ENCODE results near the gene RABEP2. TPM values are rescaled to one million over a fixed set of nuclear protein-coding genes. Genes with fewer than 3 reads are reported as not detected.
A peak's percentile ranks its signal among the peaks of the same experiment; 100 is the strongest.

The RABEP2 gene, protein sequence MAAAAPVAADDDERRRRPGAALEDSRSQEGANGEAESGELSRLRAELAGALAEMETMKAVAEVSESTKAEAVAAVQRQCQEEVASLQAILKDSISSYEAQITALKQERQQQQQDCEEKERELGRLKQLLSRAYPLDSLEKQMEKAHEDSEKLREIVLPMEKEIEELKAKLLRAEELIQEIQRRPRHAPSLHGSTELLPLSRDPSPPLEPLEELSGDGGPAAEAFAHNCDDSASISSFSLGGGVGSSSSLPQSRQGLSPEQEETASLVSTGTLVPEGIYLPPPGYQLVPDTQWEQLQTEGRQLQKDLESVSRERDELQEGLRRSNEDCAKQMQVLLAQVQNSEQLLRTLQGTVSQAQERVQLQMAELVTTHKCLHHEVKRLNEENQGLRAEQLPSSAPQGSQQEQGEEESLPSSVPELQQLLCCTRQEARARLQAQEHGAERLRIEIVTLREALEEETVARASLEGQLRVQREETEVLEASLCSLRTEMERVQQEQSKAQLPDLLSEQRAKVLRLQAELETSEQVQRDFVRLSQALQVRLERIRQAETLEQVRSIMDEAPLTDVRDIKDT
- total RNA-seq (2021): 48.5 and 70.5 TPM in 2 replicates
- Bru-seq, nascent RNA: percentile 75 among the genes with signal in this experiment
- BruChase-seq, experiment 1, labeled RNA remaining after a 2-hour chase: percentile 71 among the genes with signal in this experiment
- percentile 79 among the genes with signal in this experiment for BruChase-seq, experiment 2, labeled RNA remaining after a 6-hour chase
- long read RNA-seq, partial matches to known transcripts: 2 of 16 reads
- long read RNA-seq, other reads (novel, unspliced or antisense): 12 of 16 reads

DNA sequence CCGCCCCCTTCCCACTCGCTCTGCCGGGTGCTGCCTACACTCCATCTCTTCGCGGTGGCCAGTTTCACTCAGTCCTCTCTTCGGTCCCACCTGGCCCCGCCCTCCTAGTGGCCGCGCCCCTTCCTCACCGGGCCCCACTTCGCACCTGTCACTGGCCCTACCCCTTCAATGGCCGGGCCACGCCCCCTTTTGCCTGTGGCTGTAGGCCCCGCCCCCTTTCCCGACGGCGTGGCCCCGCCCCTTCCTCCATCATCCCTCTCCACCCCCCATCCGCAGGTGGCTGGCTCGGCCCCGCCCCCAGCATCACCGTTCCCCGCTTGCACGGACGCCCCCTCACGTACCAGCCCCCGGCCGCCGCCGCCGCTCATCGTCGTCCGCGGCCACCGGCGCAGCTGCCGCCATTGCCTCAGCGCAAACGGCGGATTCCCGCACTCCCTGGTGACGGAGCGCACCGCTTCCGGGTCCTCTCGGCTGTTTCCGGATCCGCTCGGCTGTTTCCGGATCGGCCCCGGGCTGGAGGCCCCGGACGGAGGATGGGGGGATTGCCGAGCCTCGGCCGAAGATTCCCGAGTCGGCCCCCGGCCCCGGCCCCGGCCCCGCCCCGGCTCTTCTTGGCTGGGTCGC, at the start of gene RABEP2:
Gene RABEP2 (minus strand): TSS at position 477 of the 624 bp plus-strand sequence. CDS start 75 bp downstream, at position 402.
- H3K4me1 ChIP-seq (replicated peaks; ENCODE audit: insufficient read depth): peaks cover 13% of the 10 kb centered on the region
- H3K9me3 ChIP-seq (ENCODE audit: insufficient read depth, low read depth): no peaks in the 10 kb centered on the region
- H3K4me3 ChIP-seq: peak within 1 kb of the TSS; percentile 58
- H3K27me3 ChIP-seq (ENCODE audit: insufficient read depth, low read depth): no peaks in the 10 kb centered on the region
- intact Hi-C loops (cut with micrococcal nuclease; ENCODE audit: unreplicated experiment): loop anchor here (1.0 kb wide), 2 partner anchors 11 to 79 kb away; partner anchors contain the start of gene TUFM
- peak; percentile 95 to 100 for DNase-seq
- peaks cover 28% of the 10 kb centered on the region for H3F3A ChIP-seq (ENCODE audit: insufficient read depth, low read depth)
- peak within 1 kb of the TSS; percentile 87 for H3K27ac ChIP-seq
- H3K79me2 ChIP-seq (ENCODE audit: low read depth): peaks cover 13% of the 10 kb centered on the region
- ChIA-PET POLR2A (ENCODE audit: unreplicated experiment) (interaction anchor here (0.5 to 0.7 kb wide), 4 partner anchors 12 to 1116 kb away, joined by 3 to 54 read pairs (median 6); no protein-coding TSS in a partner anchor), CTCF (interaction anchor here (1.0 kb wide), 1 partner anchor 20 kb away, joined by 4 read pairs; no protein-coding TSS in a partner anchor)
- TF ChIP-seq EZH2 (IDR thresholded peaks at IDR 0.05; ENCODE audit: low read depth): no peak
- TF ChIP-seq, protein P1, sequence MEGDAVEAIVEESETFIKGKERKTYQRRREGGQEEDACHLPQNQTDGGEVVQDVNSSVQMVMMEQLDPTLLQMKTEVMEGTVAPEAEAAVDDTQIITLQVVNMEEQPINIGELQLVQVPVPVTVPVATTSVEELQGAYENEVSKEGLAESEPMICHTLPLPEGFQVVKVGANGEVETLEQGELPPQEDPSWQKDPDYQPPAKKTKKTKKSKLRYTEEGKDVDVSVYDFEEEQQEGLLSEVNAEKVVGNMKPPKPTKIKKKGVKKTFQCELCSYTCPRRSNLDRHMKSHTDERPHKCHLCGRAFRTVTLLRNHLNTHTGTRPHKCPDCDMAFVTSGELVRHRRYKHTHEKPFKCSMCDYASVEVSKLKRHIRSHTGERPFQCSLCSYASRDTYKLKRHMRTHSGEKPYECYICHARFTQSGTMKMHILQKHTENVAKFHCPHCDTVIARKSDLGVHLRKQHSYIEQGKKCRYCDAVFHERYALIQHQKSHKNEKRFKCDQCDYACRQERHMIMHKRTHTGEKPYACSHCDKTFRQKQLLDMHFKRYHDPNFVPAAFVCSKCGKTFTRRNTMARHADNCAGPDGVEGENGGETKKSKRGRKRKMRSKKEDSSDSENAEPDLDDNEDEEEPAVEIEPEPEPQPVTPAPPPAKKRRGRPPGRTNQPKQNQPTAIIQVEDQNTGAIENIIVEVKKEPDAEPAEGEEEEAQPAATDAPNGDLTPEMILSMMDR (conservative IDR thresholded peaks at IDR 0.05): no peak
- no TSS peak for BruUV-seq (replicated peaks)
- no peaks in the 10 kb centered on the region for H3K9me2 ChIP-seq (ENCODE audit: insufficient read depth)
- peak within 1 kb of the TSS; percentile 87 for H3K4me2 ChIP-seq
- peak within 1 kb of the TSS; percentile 88 for H2AFZ ChIP-seq
- no peaks in the 10 kb centered on the region for H3K36me3 ChIP-seq (ENCODE audit: low read depth)
- no peaks in the 10 kb centered on the region for H4K20me1 ChIP-seq (ENCODE audit: insufficient read depth)

DNA sequence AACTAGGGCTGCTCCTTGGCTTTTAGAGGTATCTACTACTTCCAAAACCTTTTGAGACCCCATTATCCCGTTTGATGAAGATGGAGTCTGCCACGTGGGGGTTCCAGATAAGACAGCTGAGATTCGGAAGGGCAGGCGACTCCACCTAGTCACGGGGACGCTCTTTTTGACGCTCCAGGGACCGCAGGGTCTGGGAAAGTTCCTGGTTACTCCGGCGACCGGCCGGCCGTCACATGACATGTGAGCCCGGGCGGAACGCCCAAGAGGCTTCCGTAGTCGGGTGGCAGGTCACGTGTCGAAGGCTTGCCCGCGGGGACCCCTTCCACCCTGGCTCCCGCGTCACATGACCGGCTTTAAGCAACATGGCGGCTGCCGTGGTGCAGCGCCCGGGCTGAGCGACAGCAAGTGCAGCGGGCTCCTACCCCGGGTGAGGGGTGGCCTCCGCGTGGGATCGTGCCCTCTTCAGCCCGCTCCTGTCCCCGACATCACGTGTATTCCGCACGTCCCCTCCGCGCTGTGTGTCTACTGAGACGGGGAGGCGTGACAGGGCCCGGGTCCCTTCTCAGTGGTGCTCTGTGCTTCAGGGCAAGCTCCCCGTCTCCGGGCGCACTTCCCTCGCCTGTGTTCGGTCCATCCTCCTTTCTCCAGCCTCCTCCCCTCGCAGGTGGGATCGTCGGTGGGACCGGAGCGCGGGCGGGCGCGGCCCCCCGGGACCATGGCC, 49.6 kb upstream of the RABEP2 start, which contains the start of gene SPNS1:
Gene SPNS1 (plus strand): TSS at position 342 of the 721 bp plus-strand sequence. CDS start 374 bp downstream, at position 716.
- CTCF ChIA-PET: no interaction called here
- POLR2A ChIA-PET (ENCODE audit: unreplicated experiment): interaction anchor here (0.7 kb wide), 1 partner anchor 793 kb away, joined by 5 read pairs; no protein-coding TSS in a partner anchor
- intact Hi-C loops (cut with micrococcal nuclease; ENCODE audit: unreplicated experiment): loop anchor here (10.0 kb wide), 1 partner anchor 750 kb away; no protein-coding TSS in a partner anchor

More for the DNA sequence above, 49.6 kb upstream of the RABEP2 start, which contains the start of gene SPNS1:
- H4K20me1 ChIP-seq (ENCODE audit: insufficient read depth): no peaks in the 10 kb centered on the region
- BruUV-seq (replicated peaks): no TSS peak
- peak; percentile 89 to 98 for DNase-seq
- peaks cover 7% of the 10 kb centered on the region for H3K4me1 ChIP-seq (replicated peaks; ENCODE audit: insufficient read depth)
- H3K9me3 ChIP-seq (ENCODE audit: insufficient read depth, low read depth): no peaks in the 10 kb centered on the region
- peaks cover 17% of the 10 kb centered on the region; the same call in 1 of the 2 replicates for H3F3A ChIP-seq (ENCODE audit: insufficient read depth, low read depth)
- TF ChIP-seq, protein P1 (conservative IDR thresholded peaks at IDR 0.05): no peak
- no peak for TF ChIP-seq EZH2 (IDR thresholded peaks at IDR 0.05; ENCODE audit: low read depth)
- H3K9me2 ChIP-seq (ENCODE audit: insufficient read depth): no peaks in the 10 kb centered on the region
- 0 out of 2 replicates have a peak, but pooled peaks cover 6% of the 10 kb centered on the region for H3K36me3 ChIP-seq (ENCODE audit: low read depth)
- peak within 1 kb of the TSS; percentile 94 for H3K4me3 ChIP-seq
- peak within 1 kb of the TSS; percentile 89 for H3K4me2 ChIP-seq
- H3K27me3 ChIP-seq (ENCODE audit: insufficient read depth, low read depth): no peaks in the 10 kb centered on the region
- H3K27ac ChIP-seq: peak within 1 kb of the TSS; percentile 62
- peak within 1 kb of the TSS; percentile 92 for H2AFZ ChIP-seq
- peaks cover 18% of the 10 kb centered on the region for H3K79me2 ChIP-seq (ENCODE audit: low read depth)

All from PC-9 (cell line).